ENCODE data around the gene TSC22D4.

- no peak for TF ChIP-seq CTCF (IDR thresholded peaks at IDR 0.05; ENCODE audit: low read depth, low read length)
- TF ChIP-seq MAX (IDR thresholded peaks at IDR 0.05; ENCODE audit: low read depth, low read length): no peak
These were observed 1.1 kb downstream of the TSC22D4 start for GRCh38 chr7:100477871-100478267.
